Coronary artery (tissue), 2 donors: ENCODE data around the gene KCNH4.
A peak's percentile ranks its signal among the peaks of the same experiment; 100 is the strongest.
"Not testable (repeated sequence)": the region's sequence is repeated elsewhere in the genome, so short reads cannot be mapped to it uniquely, and the experiment has no call there.

ENCODE experiments used
- DNase-seq: peaks from one replicate; pipeline ENCODE4 v3.0.0-alpha.2; 2017; ENCODE audit warnings: low spot score
- H3K27ac ChIP-seq, 2 donors: fragments of 200-600 bp; sonication (generic); one replicate each; pipeline ENCODE4 v1.5.1; 2016 to 2019
- H3K4me3 ChIP-seq: fragments of 200-600 bp; sonication (generic); 2 replicates; pipeline ENCODE4 v1.5.1; 2016; ENCODE audit warnings: mild to moderate bottlenecking, moderate library complexity
- CTCF ChIP-seq: fragments of 200-600 bp; sonication (generic); IDR thresholded peaks from one replicate; pipeline ENCODE4 v1.5.1; 2019; ENCODE audit warnings: antibody characterized with exemption

The KCNH4 gene

GRCh38 chr17:42187833-42188232, 6.9 kb upstream of the KCNH4 start:
- TF ChIP-seq CTCF = no peak
- no peak overlapping the region for H3K27ac ChIP-seq
- no peak for DNase-seq
- H3K4me3 ChIP-seq = no peak overlapping the region

- H3K27ac ChIP-seq, H3K4me3 ChIP-seq, DNase-seq: not testable (repeated sequence)
Observed at GRCh38 chr17:42186191-42186590, 5.2 kb upstream of the KCNH4 start.

- TF ChIP-seq CTCF = no peak
- Histone ChIP-seq H3K27ac (no peak overlapping the region), H3K4me3 (no peak overlapping the region)
- no peak for DNase-seq
Observed at GRCh38 chr17:42185621-42185930, 4.6 kb upstream of the KCNH4 start.

- peak within 1 kb of the TSS; percentile 45 to 81 for H3K27ac ChIP-seq
- TF ChIP-seq CTCF = no peak
- no peak for DNase-seq
- H3K4me3 ChIP-seq = peak within 1 kb of the TSS; percentile 79
Observed at GRCh38 chr17:42184713-42185620, 4.0 kb upstream of the KCNH4 start, which contains the start of gene HCRT. TSS of gene HCRT (minus strand) at chr17:42185452. CDS start at chr17:42185365, 87 bp downstream.

GRCh38 chr17:42183741-42184711, 3.1 kb upstream of the KCNH4 start:
- peak overlapping the region; percentile 45 to 81 for H3K27ac ChIP-seq
- DNase-seq = peak; percentile 82
- TF ChIP-seq CTCF = peak; percentile 87
- H3K4me3 ChIP-seq = peak overlapping the region; percentile 79

GRCh38 chr17:42182927-42183734, 2.2 kb upstream of the KCNH4 start:
- Histone ChIP-seq H3K4me3 (peak overlapping the region; percentile 79), H3K27ac (peak overlapping the region; percentile 45 to 81)
- no peak for TF ChIP-seq CTCF
- DNase-seq = no peak

- TF ChIP-seq CTCF = no peak
Observed at GRCh38 chr17:42181851-42182207, 887 bp upstream of the KCNH4 start.

More at GRCh38 chr17:42181851-42182207, 887 bp upstream of the KCNH4 start:
- no peak overlapping the region for H3K4me3 ChIP-seq
- H3K27ac ChIP-seq = no peak overlapping the region
- DNase-seq = no peak
